AG09309 (cell line): ENCODE measurements around the gene PEX5L.

Experiments used
- DNase-seq: peaks from one replicate; pipeline ENCODE4 v3.0.0-alpha.2; 2010; ENCODE audit warnings: low read depth
- H3K4me3 ChIP-seq: 2 replicates; pipeline ENCODE4 v1.5.1; 2011; ENCODE audit warnings: mild to moderate bottlenecking, low read depth, low read length, moderate library complexity; ENCODE audit not compliant: control insufficient read depth
- CTCF ChIP-seq: IDR thresholded peaks from 2 replicates; pipeline ENCODE4 v1.5.1; 2011; ENCODE audit warnings: mild to moderate bottlenecking, low read depth, low read length, inconsistent platforms; ENCODE audit not compliant: insufficient read depth, control insufficient read depth; ENCODE audit errors: missing control alignments

The PEX5L gene

GRCh38 chr3:179955286-179955685 is 81.5 kb downstream of the PEX5L start:
- H3K4me3 ChIP-seq: no peak overlapping the region
- no peak for DNase-seq
- no peak for TF ChIP-seq CTCF

DNA sequence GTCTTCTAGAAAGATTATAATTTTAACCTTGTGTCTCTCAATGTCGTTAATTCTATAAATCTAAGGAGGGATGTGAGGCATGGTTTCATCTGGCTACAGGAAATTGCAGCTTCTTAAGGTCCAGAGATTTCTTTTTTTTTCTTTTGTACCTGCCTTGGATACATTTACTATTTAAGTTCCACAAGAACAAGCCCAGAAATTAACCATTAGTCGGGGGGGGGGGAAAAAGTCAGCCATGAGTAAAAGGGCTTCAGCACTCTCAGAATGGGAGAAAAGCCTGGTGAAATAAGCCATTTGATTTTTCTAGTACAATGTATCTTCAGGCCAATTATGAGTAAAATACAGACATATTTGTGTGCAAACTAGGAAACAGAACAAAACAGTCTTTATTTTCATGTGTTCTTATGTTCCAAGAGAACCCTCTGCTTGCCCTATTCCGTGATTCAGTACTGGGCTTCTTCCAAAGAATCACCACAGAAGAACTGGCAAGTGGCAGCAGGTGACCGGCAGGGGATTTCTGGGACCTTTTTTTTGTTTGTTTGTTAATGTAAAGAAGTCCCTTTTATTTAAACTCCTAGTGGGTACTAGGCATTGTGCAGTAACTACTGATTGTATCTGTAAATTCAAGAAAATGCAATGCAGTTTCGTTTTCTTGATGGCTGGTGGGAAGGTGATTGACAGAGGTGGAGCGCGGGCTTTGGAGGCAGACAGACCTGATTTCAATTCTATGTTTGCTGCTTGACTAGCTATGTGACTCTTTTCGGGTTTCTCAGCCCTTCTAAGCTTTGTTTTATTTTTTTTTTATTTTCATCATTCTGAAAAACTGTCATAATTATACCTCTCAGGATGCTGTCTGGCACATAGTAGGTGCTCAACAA is 82.5 kb downstream of the PEX5L start:
- no peak overlapping the region for H3K4me3 ChIP-seq
- no peak for DNase-seq
- TF ChIP-seq CTCF: no peak

DNA sequence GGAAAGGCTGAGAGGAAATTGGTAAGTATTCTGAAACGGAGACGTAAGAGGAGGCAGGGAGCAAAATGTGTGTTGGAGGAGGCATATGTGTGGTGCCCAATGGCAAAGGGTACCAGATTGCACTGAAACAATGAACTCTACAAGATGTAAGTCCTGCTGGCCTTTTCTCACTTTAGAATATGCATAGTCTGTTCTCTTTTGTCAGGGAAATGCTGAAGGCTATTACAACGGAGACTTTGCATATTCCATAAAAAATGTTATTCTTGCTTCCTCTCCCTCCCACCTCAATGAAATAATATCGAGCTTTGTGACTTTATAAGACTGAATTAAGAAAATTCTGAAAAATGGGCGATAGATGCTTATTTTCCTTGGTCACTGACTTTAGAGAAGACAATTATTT is 85.9 kb downstream of the PEX5L start:
- DNase-seq: no peak
- TF ChIP-seq CTCF: no peak
- H3K4me3 ChIP-seq: no peak overlapping the region

DNA sequence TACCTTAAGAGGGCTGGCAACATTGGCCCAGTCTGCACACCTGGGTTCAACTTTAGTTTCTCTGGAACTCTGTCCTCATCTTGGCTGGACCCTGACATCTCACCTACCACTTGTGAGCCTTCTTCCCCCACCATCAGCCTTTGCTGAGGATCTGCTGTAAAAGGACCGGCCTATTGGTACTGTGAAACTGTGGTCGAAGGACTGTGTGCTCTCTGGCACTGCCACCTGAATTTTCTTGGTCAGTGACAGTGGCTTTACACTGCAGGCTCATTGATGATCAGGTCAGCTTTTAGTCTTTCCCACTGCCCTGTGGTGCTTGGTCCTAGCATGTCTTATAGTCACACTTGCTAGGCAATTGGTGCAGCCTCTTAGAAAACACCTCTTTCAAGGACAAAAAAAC is 86.9 kb downstream of the PEX5L start:
- no peak for TF ChIP-seq CTCF
- no peak overlapping the region for H3K4me3 ChIP-seq
- DNase-seq: no peak

- DNase-seq: no peak
- H3K4me3 ChIP-seq: no peak overlapping the region
- TF ChIP-seq CTCF: no peak
Observed at GRCh38 chr3:179949412-179949811, 87.3 kb downstream of the PEX5L start.

GRCh38 chr3:179948740-179949139 is 88.0 kb downstream of the PEX5L start:
- no peak overlapping the region for H3K4me3 ChIP-seq
- TF ChIP-seq CTCF: no peak
- no peak for DNase-seq
